Tibial artery (tissue), 4 donors: ENCODE results near the gene SLCO2A1.

ENCODE experiments used
- DNase-seq, 2 donors: peaks; one replicate each; pipeline ENCODE4 v3.0.0-alpha.2; 2019
- H3K27ac ChIP-seq, 2 donors: fragments of 200-600 bp; sonication (generic) in 1 of 2; 1 replicate in 1 of 2; 2 replicates in 1 of 2; pipeline ENCODE4 v1.5.1; 2018 to 2019; ENCODE audit warnings: mild to moderate bottlenecking in 1 of 2
- H3K27me3 ChIP-seq, 2 donors: fragments of 200-600 bp; sonication (generic) in 1 of 2; one replicate each; pipeline versions ENCODE4 v1.5.1 to v1.6.0; 2016 to 2019
- H3K36me3 ChIP-seq, 3 donors: fragments of 200-600 bp; sonication (generic) in 2 of 3; one replicate each; pipeline ENCODE4 v1.5.1; 2016 to 2019; ENCODE audit warnings: mild to moderate bottlenecking in 2 of 3
- H3K4me1 ChIP-seq, 4 donors: fragments of 200-600 bp; sonication (generic) in 2 of 4; 1 replicate in 3 of 4; 2 replicates in 1 of 4; pipeline ENCODE4 v1.5.1; 2016 to 2019
- H3K4me3 ChIP-seq, 2 donors: fragments of 200-600 bp; sonication (generic) in 1 of 2; 1 replicate in 1 of 2; 2 replicates in 1 of 2; pipeline ENCODE4 v1.5.1; 2018 to 2019; ENCODE audit warnings: mild to moderate bottlenecking in 2 of 2
- H3K9me3 ChIP-seq, 3 donors: fragments of 200-600 bp; sonication (generic) in 1 of 3; one replicate each; pipeline ENCODE4 v1.5.1; 2016 to 2019
- intact Hi-C: fragments of 100-400 bp; cut with DNase I; formaldehyde crosslinking; loops from one replicate; pipeline ENCODE4 v1.15.0; 2023; ENCODE audit warnings: low total_unique reads
- TF ChIP-seq, protein P1 (sequence below), 2 experiments: fragments of 200-600 bp in 1 of 2; fragments of 450-650 bp in 1 of 2; IDR thresholded peaks; one replicate each; pipeline ENCODE4 v1.5.1; 2017 to 2019; ENCODE audit warnings: antibody characterized with exemption in 2 of 2, mild to moderate bottlenecking in 1 of 2, moderate library complexity in 1 of 2

Gene SLCO2A1

DNA sequence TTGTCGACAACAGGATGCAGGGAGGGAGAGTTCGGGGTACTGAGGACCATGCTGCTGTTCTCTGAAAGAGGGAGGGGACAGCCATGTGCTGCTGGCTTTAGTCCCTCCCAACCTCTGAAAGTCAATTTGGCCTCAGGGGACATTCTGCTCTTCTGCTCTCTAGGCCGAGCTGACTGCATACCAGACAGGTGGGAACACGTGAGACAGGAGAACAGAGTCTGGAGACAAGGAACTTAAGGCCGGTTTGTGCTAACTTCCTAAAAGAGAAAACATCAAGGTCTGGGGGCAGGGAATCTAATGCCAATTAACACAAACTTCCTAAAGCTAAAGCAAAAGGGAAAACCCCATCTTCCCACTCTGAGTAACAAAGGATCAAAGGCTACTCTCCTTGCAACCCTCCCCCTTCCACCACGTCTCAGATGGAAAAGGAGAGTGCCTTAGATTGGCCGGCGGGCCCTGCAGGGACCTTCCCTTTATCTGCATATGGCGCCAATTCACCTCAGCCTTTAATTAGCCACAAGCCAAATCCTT is 41.0 kb downstream of the SLCO2A1 start:
- H3K27me3 ChIP-seq, result no peaks in the 10 kb centered on the region
- intact Hi-C loops, result no loop called here
- TF ChIP-seq, protein P1, sequence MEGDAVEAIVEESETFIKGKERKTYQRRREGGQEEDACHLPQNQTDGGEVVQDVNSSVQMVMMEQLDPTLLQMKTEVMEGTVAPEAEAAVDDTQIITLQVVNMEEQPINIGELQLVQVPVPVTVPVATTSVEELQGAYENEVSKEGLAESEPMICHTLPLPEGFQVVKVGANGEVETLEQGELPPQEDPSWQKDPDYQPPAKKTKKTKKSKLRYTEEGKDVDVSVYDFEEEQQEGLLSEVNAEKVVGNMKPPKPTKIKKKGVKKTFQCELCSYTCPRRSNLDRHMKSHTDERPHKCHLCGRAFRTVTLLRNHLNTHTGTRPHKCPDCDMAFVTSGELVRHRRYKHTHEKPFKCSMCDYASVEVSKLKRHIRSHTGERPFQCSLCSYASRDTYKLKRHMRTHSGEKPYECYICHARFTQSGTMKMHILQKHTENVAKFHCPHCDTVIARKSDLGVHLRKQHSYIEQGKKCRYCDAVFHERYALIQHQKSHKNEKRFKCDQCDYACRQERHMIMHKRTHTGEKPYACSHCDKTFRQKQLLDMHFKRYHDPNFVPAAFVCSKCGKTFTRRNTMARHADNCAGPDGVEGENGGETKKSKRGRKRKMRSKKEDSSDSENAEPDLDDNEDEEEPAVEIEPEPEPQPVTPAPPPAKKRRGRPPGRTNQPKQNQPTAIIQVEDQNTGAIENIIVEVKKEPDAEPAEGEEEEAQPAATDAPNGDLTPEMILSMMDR (IDR thresholded peaks at IDR 0.05), result no peak
- no peak overlapping the region for H3K27ac ChIP-seq
- DNase-seq, result no peak
- peaks cover 0 to 5% (median 2%) of the 10 kb centered on the region in 4 donors for H3K4me1 ChIP-seq
- no peaks in the 10 kb centered on the region for H3K9me3 ChIP-seq
- H3K4me3 ChIP-seq, result no peak overlapping the region
- H3K36me3 ChIP-seq, result no peaks in the 10 kb centered on the region

DNA sequence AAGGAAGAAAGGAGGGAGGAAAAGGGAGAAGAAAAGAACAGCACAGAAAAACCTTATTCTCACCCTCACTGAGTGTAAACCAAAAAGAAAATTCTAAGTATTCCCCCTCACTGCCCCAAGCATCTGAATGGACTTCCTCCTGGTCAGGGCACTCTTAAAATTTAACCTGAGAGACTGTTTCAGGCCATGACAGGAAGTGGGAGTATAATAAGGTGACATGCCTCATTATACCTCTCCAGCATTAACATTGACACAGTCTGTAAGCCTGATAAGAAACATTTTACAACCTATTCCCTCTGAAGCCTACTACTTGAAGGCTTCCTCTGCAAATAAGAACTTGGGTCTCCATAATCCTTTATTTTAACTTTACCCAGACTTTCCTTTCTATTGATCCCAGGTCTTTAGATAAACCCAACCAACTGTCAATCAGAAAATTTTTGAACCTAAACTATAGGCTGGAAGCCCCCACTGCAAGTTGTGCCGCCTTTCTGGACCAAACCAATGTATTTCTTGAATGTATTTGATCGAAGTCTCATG is 41.7 kb downstream of the SLCO2A1 start:
- H3K4me1 ChIP-seq, result peaks cover 0 to 5% (median 2%) of the 10 kb centered on the region in 4 donors
- no peaks in the 10 kb centered on the region for H3K36me3 ChIP-seq
- DNase-seq, result no peak
- TF ChIP-seq, protein P1 (IDR thresholded peaks at IDR 0.05), result no peak
- no peak overlapping the region for H3K4me3 ChIP-seq
- H3K27me3 ChIP-seq, result no peaks in the 10 kb centered on the region
- H3K9me3 ChIP-seq, result no peaks in the 10 kb centered on the region
- intact Hi-C loops, result no loop called here
- H3K27ac ChIP-seq, result no peak overlapping the region

DNA sequence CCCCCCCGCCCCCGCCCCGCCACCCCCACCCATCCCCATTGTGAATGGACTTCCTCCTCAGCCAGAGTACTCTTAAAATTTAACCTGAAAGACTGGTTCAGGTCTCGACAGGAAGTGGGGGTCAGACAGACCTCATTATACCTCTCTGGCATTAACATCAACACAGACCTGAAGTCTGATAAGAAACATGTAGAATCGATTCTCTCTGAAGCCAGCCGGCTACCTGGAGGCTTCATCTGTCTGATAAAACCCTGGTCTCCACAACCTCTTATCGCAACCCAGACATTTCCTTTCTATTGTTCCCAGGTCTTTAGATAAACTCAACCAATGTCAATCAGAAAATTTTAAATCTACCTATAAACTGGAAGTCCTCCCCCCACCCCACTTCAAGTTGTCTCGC is 42.6 kb downstream of the SLCO2A1 start:
- intact Hi-C loops, result no loop called here
- TF ChIP-seq, protein P1 (IDR thresholded peaks at IDR 0.05), result no peak
- H3K27ac ChIP-seq, result no peak overlapping the region
- no peak for DNase-seq
- no peaks in the 10 kb centered on the region for H3K27me3 ChIP-seq
- no peaks in the 10 kb centered on the region for H3K36me3 ChIP-seq
- H3K9me3 ChIP-seq, result no peaks in the 10 kb centered on the region
- H3K4me3 ChIP-seq, result no peak overlapping the region
- H3K4me1 ChIP-seq, result peaks cover 0 to 5% (median under 1%) of the 10 kb centered on the region in 4 donors

DNA sequence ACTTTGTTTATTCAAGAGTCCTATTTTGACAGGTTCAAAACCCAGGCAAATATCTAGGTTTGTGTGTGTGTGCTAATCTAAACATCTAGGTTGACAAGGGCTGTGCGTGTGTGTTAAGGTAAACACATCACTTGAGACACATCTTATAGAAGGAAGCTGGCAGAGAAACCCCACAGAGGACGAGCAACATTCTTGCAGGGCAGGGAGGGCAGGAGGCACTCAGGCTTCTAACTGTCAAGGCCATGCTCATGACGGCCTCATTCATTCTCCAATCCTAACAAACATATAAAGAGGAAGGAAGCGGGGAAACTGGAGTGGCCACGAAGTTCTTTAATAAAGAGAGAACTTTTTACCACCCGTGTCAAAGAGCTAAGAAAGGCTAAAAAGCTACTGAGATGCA is 43.4 kb downstream of the SLCO2A1 start:
- Histone ChIP-seq H3K9me3 (no peaks in the 10 kb centered on the region), H3K4me3 (no peak overlapping the region), H3K27ac (no peak overlapping the region), H3K4me1 (peaks cover 0 to 5% (median 0%) of the 10 kb centered on the region in 4 donors), H3K36me3 (no peaks in the 10 kb centered on the region), H3K27me3 (no peaks in the 10 kb centered on the region)
- TF ChIP-seq, protein P1 (IDR thresholded peaks at IDR 0.05), result no peak
- peak in 1 of 2 donors; percentile 46 for DNase-seq
- intact Hi-C loops, result no loop called here

DNA sequence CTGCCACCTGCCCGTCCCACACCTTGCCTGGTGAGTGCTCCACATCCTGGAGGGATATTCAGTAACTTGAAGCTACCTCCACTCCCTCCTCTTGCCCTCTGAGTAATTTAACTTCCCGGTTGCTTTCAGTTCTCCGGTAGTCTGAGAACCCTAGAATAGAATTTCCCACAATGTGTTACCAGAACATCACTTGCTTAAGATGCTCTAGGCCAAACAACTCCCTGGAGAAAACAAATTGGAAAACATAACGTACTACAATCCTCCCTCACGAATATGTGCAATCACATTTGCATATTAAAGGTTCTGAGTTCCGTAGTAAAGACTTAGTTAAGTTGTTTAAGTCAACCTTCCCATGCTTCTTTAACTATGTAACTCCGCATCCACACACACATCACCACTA is 44.8 kb downstream of the SLCO2A1 start:
- no peaks in the 10 kb centered on the region for H3K9me3 ChIP-seq
- no peak overlapping the region for H3K4me3 ChIP-seq
- no peak overlapping the region for H3K27ac ChIP-seq
- no peaks in the 10 kb centered on the region for H3K27me3 ChIP-seq
- H3K36me3 ChIP-seq, result no peaks in the 10 kb centered on the region
- TF ChIP-seq, protein P1 (IDR thresholded peaks at IDR 0.05), result no peak
- H3K4me1 ChIP-seq, result peaks cover 0 to 5% (median 0%) of the 10 kb centered on the region in 4 donors
- no peak for DNase-seq
- intact Hi-C loops, result no loop called here
